ENCODE results near the gene BCL2L12. TPM values are rescaled to one million over a fixed set of nuclear protein-coding genes. Genes with fewer than 3 reads are reported as not detected.
A peak's percentile ranks its signal among the peaks of the same experiment; 100 is the strongest.

BCL2L12 gene
- total RNA-seq, 2 experiments from 2014 or later, result 63.4 to 64.6 TPM

- CTCF ChIA-PET, result interaction anchor here (1.0 to 1.5 kb wide), 5 partner anchors 29 to 96 kb away, joined by 3 to 5 read pairs (median 4); no protein-coding TSS in a partner anchor
- POLR2A ChIA-PET, result interaction anchor here (0.6 to 3.3 kb wide), 6 partner anchors 14 to 1516 kb away, joined by 3 to 16 read pairs (median 4); partner anchors contain the start of genes BCL2L12 and IRF3
- Mint-ChIP-seq H3K9me3 (no peaks in the 10 kb centered on the region), H3K4me3 (peak overlapping the region; percentile 92), H3K27me3 (no peaks in the 10 kb centered on the region), H3K27ac (peak overlapping the region; percentile 99), H3K4me1 (ENCODE audit: low read depth) (peaks cover 36% of the 10 kb centered on the region), H3K36me3 (ENCODE audit: low read depth) (peaks cover 12% of the 10 kb centered on the region)
- TF ChIP-seq, protein P1, sequence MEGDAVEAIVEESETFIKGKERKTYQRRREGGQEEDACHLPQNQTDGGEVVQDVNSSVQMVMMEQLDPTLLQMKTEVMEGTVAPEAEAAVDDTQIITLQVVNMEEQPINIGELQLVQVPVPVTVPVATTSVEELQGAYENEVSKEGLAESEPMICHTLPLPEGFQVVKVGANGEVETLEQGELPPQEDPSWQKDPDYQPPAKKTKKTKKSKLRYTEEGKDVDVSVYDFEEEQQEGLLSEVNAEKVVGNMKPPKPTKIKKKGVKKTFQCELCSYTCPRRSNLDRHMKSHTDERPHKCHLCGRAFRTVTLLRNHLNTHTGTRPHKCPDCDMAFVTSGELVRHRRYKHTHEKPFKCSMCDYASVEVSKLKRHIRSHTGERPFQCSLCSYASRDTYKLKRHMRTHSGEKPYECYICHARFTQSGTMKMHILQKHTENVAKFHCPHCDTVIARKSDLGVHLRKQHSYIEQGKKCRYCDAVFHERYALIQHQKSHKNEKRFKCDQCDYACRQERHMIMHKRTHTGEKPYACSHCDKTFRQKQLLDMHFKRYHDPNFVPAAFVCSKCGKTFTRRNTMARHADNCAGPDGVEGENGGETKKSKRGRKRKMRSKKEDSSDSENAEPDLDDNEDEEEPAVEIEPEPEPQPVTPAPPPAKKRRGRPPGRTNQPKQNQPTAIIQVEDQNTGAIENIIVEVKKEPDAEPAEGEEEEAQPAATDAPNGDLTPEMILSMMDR (IDR thresholded peaks at IDR 0.05), result no peak
- intact Hi-C loops (cut with micrococcal nuclease), result loop anchor here (5.0 kb wide), 1 partner anchor 35 kb away; the partner anchor contains the start of gene PRMT1
- ATAC-seq (no peak), DNase-seq (no peak)
Measured at GRCh38 chr19:49642492-49643035, 23.2 kb upstream of the BCL2L12 start.

DNA sequence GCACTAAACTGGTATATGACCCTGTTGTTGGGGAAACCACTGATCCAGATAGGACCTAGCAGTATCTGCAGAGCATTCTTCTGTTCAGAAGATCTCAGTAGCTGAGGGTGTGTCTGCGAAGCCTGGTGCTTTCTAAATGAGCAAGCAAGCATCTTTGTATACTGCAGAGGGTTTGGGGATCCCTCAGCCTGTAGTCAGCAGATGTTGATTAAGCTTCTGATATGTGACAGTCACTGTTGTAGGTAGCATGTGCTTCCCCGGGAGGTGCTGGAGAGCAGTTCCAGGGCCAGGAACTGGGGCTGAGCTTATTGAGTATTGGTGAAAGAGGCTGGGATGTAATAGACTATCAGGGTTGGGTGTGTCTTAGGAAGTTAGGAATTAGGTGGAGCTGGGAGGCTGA is 22.3 kb upstream of the BCL2L12 start:
- peaks cover 30% of the 10 kb centered on the region for H3K4me1 Mint-ChIP-seq (ENCODE audit: low read depth)
- TF ChIP-seq, protein P1 (IDR thresholded peaks at IDR 0.05), result no peak

GRCh38 chr19:49645592-49645991 is 20.1 kb upstream of the BCL2L12 start:
- ATAC-seq (no peak), DNase-seq (no peak)
- peaks cover 16% of the 10 kb centered on the region for H3K36me3 Mint-ChIP-seq (ENCODE audit: low read depth)
- no peaks in the 10 kb centered on the region for H3K9me3 Mint-ChIP-seq
- intact Hi-C loops (cut with micrococcal nuclease), result no loop called here
- H3K27me3 Mint-ChIP-seq, result no peaks in the 10 kb centered on the region
- H3K27ac Mint-ChIP-seq, result no peak overlapping the region
- TF ChIP-seq, protein P1 (IDR thresholded peaks at IDR 0.05), result no peak
- CTCF ChIA-PET, result interaction anchor here (2.3 kb wide), 1 partner anchor 31 kb away, joined by 6 read pairs; the partner anchor contains the start of gene PRMT1
- H3K4me1 Mint-ChIP-seq (ENCODE audit: low read depth), result peaks cover 19% of the 10 kb centered on the region
- POLR2A ChIA-PET, result interaction anchor here (1.0 kb wide), 2 partner anchors 11 to 31 kb away, joined by 3 read pairs; no protein-coding TSS in a partner anchor
- H3K4me3 Mint-ChIP-seq, result no peak overlapping the region

More for the DNA sequence above, 22.3 kb upstream of the BCL2L12 start:
- DNase-seq (peak; percentile 34), ATAC-seq (no peak)
- intact Hi-C loops (cut with micrococcal nuclease), result loop anchor here (5.0 kb wide), 1 partner anchor 34 kb away; the partner anchor contains the start of gene PRMT1
- peak overlapping the region; percentile 92 for H3K4me3 Mint-ChIP-seq
- H3K36me3 Mint-ChIP-seq (ENCODE audit: low read depth), result peaks cover 12% of the 10 kb centered on the region
- ChIA-PET CTCF (interaction anchor here (0.9 to 2.3 kb wide), 5 partner anchors 28 to 97 kb away, joined by 3 to 6 read pairs (median 3); partner anchors contain the start of gene PRMT1), POLR2A (interaction anchor here (0.8 to 3.3 kb wide), 5 partner anchors 13 to 165 kb away, joined by 3 to 16 read pairs (median 5); partner anchors contain the start of genes BCL2L12 and IRF3)
- H3K27me3 Mint-ChIP-seq, result no peaks in the 10 kb centered on the region
- H3K27ac Mint-ChIP-seq, result peak overlapping the region; percentile 22
- no peaks in the 10 kb centered on the region for H3K9me3 Mint-ChIP-seq

DNA sequence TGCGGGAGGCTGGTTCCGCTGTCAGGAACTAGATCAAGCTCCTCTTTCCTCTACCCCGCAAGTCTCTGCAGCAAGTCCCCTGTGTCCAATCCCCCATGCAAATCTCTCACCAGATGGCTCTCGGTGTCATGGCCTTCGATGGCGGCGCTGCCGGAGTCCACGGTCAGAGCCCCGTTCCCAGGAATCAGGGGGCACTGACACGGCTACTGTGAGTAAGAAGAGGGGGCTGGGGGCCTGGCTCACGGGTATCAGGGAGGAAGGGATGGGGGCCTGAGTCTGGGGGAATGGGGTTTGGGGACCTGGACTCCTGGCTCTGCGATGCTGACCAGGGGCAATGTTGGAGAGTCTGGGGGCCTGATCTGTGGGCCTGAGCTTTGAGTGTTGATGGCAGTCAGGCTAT is 19.7 kb upstream of the BCL2L12 start:
- ATAC-seq (no peak), DNase-seq (no peak)
- ChIA-PET POLR2A (interaction anchor here (1.0 kb wide), 1 partner anchor 30 kb away, joined by 3 read pairs; no protein-coding TSS in a partner anchor), CTCF (no interaction called here)
- no peaks in the 10 kb centered on the region for H3K9me3 Mint-ChIP-seq
- peaks cover 19% of the 10 kb centered on the region for H3K4me1 Mint-ChIP-seq (ENCODE audit: low read depth)
- no peak overlapping the region for H3K27ac Mint-ChIP-seq
- intact Hi-C loops (cut with micrococcal nuclease), result no loop called here
- TF ChIP-seq, protein P1 (IDR thresholded peaks at IDR 0.05), result no peak
- no peak overlapping the region for H3K4me3 Mint-ChIP-seq
- H3K36me3 Mint-ChIP-seq (ENCODE audit: low read depth), result peaks cover 15% of the 10 kb centered on the region
- H3K27me3 Mint-ChIP-seq, result no peaks in the 10 kb centered on the region

- no peaks in the 10 kb centered on the region for H3K27me3 Mint-ChIP-seq
- DNase-seq (no peak), ATAC-seq (no peak)
- TF ChIP-seq, protein P1 (IDR thresholded peaks at IDR 0.05), result no peak
- H3K36me3 Mint-ChIP-seq (ENCODE audit: low read depth), result peaks cover 16% of the 10 kb centered on the region
- peaks cover 19% of the 10 kb centered on the region for H3K4me1 Mint-ChIP-seq (ENCODE audit: low read depth)
- H3K9me3 Mint-ChIP-seq, result no peaks in the 10 kb centered on the region
- H3K27ac Mint-ChIP-seq, result no peak overlapping the region
- intact Hi-C loops (cut with micrococcal nuclease), result no loop called here
- H3K4me3 Mint-ChIP-seq, result no peak overlapping the region
- ChIA-PET POLR2A (interaction anchor here (0.9 kb wide), 1 partner anchor 9 kb away, joined by 3 read pairs; no protein-coding TSS in a partner anchor), CTCF (no interaction called here)
Measured at GRCh38 chr19:49646586-49646985, 19.1 kb upstream of the BCL2L12 start.
